GM12878 (cell line): ENCODE measurements around the gene CSMD2. TPM values are rescaled to one million over a fixed set of nuclear protein-coding genes. Genes with fewer than 3 reads are reported as not detected.

ENCODE experiments used
- ATAC-seq: fragments of 200-7000 bp; cut with Tn5 transposase; 3 replicates; pipeline ENCODE4 v1.9.1; 2020; ENCODE audit warnings: mild to moderate bottlenecking, moderate library complexity
- BruUV-seq: library from RNA; stranded (reverse); fragments of 400-500 nt; replicated peaks from 2 replicates; lab custom pipeline; 2021; lab: Mats Ljungman, UMichigan
- CTCF ChIA-PET: fragments of 300-600 bp; sonication (Branson Sonifier 250); formaldehyde crosslinking; extraction: SDS; loops from one replicate; lab custom pipeline; 2021; ENCODE audit warnings: inconsistent platforms; lab: Yijun Ruan, JAX
- POLR2A ChIA-PET: fragments of 350-600 bp; formaldehyde crosslinking; extraction: SDS; loops from one replicate; lab custom pipeline; 2021; ENCODE audit warnings: inconsistent platforms; lab: Charles Lee
- RAD21 ChIA-PET: fragments of 300-600 bp; sonication (Branson Sonifier 250); formaldehyde crosslinking; loops from one replicate; lab custom pipeline; 2023; ENCODE audit warnings: antibody characterized with exemption; ENCODE audit not compliant: unreplicated experiment; lab: Charles Lee
- SMC1A ChIA-PET: fragments of 300-600 bp; sonication (Branson Sonifier 250); formaldehyde crosslinking; loops from one replicate; lab custom pipeline; 2023; ENCODE audit not compliant: unreplicated experiment, uncharacterized antibody; lab: Charles Lee
- DNase-seq: peaks from one replicate; pipeline ENCODE4 v3.0.0-alpha.2; 2011; ENCODE audit warnings: low read depth, low spot score
- FAIRE-seq: peaks from 3 replicates; lab custom pipeline; 2011; peaks lifted over from hg19 to GRCh38; lab: Jason Lieb, UNC
- H2AFZ ChIP-seq: 2 replicates; pipeline ENCODE4 v1.6.0; 2011; ENCODE audit warnings: low read depth, low read length, control low read depth; ENCODE audit not compliant: control insufficient read depth
- H3K27ac ChIP-seq: 2 replicates; pipeline ENCODE4 v1.5.1; 2011; ENCODE audit warnings: control low read depth; ENCODE audit not compliant: control insufficient read depth, insufficient read depth
- H3K27me3 ChIP-seq, 2 experiments: replicated peaks in 1 of 2; 2 replicates each; pipeline versions ENCODE4 v1.6.0 to v1.6.1; 2011; ENCODE audit warnings: low read length in 1 of 2; ENCODE audit not compliant: control insufficient read depth in 2 of 2, insufficient read depth in 2 of 2
- H3K36me3 ChIP-seq, 2 experiments: 2 replicates each; pipeline ENCODE4 v1.5.1; 2011; ENCODE audit warnings: low read length in 1 of 2; ENCODE audit not compliant: control insufficient read depth in 2 of 2, insufficient read depth in 2 of 2
- H3K4me1 ChIP-seq: 2 replicates; pipeline ENCODE4 v1.6.1; 2011; ENCODE audit warnings: mild to moderate bottlenecking, low read length, moderate library complexity, mixed read lengths; ENCODE audit not compliant: control insufficient read depth, insufficient read depth
- H3K4me2 ChIP-seq: 2 replicates; pipeline ENCODE4 v1.6.0; 2011; ENCODE audit warnings: control low read depth; ENCODE audit not compliant: control insufficient read depth, insufficient read depth
- H3K4me3 ChIP-seq: fragments of 200-600 bp; sonication (generic); 2 replicates; pipeline ENCODE4 v1.5.1; 2016
- H3K79me2 ChIP-seq: 2 replicates; pipeline ENCODE4 v1.6.0; 2011; ENCODE audit warnings: low read length; ENCODE audit not compliant: control insufficient read depth, insufficient read depth
- H3K9ac ChIP-seq: 2 replicates; pipeline ENCODE4 v1.8.0; 2011; ENCODE audit warnings: low read length, control low read depth, mixed read lengths; ENCODE audit not compliant: control insufficient read depth, insufficient read depth
- H3K9me3 ChIP-seq: replicated peaks from 3 replicates; pipeline ENCODE4 v1.5.1; 2011; ENCODE audit warnings: mild to moderate bottlenecking, low read length; ENCODE audit not compliant: control insufficient read depth, insufficient read depth
- H4K20me1 ChIP-seq: 2 replicates; pipeline ENCODE4 v1.6.0; 2011; ENCODE audit not compliant: control insufficient read depth, insufficient read depth
- FOXK2 ChIP-seq: fragments of 450-650 bp; IDR thresholded peaks from 2 replicates; pipeline ENCODE4 v1.6.1; 2017; ENCODE audit warnings: mild to moderate bottlenecking, moderate library complexity
- MTA3 ChIP-seq: IDR thresholded peaks from 2 replicates; pipeline ENCODE4 v1.6.1; 2012; ENCODE audit warnings: low read length, inconsistent platforms, borderline replicate concordance
- NFIC ChIP-seq: IDR thresholded peaks from 2 replicates; pipeline ENCODE4 v1.6.1; 2012; ENCODE audit warnings: low read depth, mild to moderate bottlenecking, inconsistent platforms, low read length, moderate library complexity
- PKNOX1 ChIP-seq: fragments of 450-650 bp; IDR thresholded peaks from 2 replicates; pipeline ENCODE4 v1.6.1; 2016; ENCODE audit warnings: mild to moderate bottlenecking
- RAD51 ChIP-seq: fragments of 450-650 bp; IDR thresholded peaks from 2 replicates; pipeline ENCODE4 v1.6.1; 2016; ENCODE audit warnings: moderate library complexity, mild to moderate bottlenecking, inconsistent platforms
- RELB ChIP-seq: fragments of 450-650 bp; IDR thresholded peaks from 2 replicates; pipeline ENCODE4 v1.6.1; 2017; ENCODE audit warnings: low read depth, mild to moderate bottlenecking, moderate library complexity
- SUZ12 ChIP-seq: fragments of 200-600 bp; sonication (generic); IDR thresholded peaks from one replicate; pipeline ENCODE4 v1.6.1; 2018; ENCODE audit warnings: antibody characterized with exemption, mild to moderate bottlenecking; ENCODE audit not compliant: unreplicated experiment
- TCF7 ChIP-seq: IDR thresholded peaks from 2 replicates; pipeline ENCODE4 v1.6.1; 2014; ENCODE audit warnings: antibody characterized with exemption, borderline replicate concordance
- USF1 ChIP-seq: IDR thresholded peaks from 2 replicates; pipeline ENCODE4 v1.6.1; 2011; ENCODE audit warnings: borderline replicate concordance, low read depth, mild to moderate bottlenecking, moderate library complexity, mixed read lengths, low read length; ENCODE audit not compliant: insufficient read depth; ENCODE audit errors: extremely low read length
- USF2 ChIP-seq: IDR thresholded peaks from 2 replicates; pipeline ENCODE4 v1.6.1; 2011; ENCODE audit warnings: low read depth, low read length, improper control_type of control experiment, borderline replicate concordance
- ZNF24 ChIP-seq: fragments of 450-650 bp; IDR thresholded peaks from 2 replicates; pipeline ENCODE4 v1.6.1; 2017; ENCODE audit warnings: antibody characterized with exemption, mild to moderate bottlenecking
- WGBS: methylation state at CpG from one replicate; pipeline ENCODE4 v1.1.6; 2016; ENCODE audit warnings: low lambda C conversion rate; ENCODE audit not compliant: insufficient replicate concordance, insufficient coverage; ENCODE audit errors: missing lambda C conversion rate; 5-methylcytosine and 5-hydroxymethylcytosine counted together
- in situ Hi-C: fragments of 300-500 bp; cut with MboI; formaldehyde crosslinking; loops from 9 replicates; pipeline ENCODE4 v1.14.3; 2018; ENCODE audit warnings: mixed read lengths
- intact Hi-C: fragments of 100-400 bp; cut with micrococcal nuclease; formaldehyde crosslinking; loops from one replicate; pipeline ENCODE4 v1.14.2; 2022; ENCODE audit not compliant: unreplicated experiment
- polyA plus RNA-seq, 11 experiments: library from polyadenylated mRNA; depleted of rRNA in 4 of 11; unstranded in 6 of 11; stranded (reverse) in 5 of 11; fragments of >200 nt; fragmentation: Nextera tagmentation in 4 of 11; fragmentation: Illumina TruSeq in 1 of 11; extraction: Ambion mirVana in 4 of 11; extraction: Trizol in 1 of 11; gene quantifications; 1 replicate in 1 of 11; 2 replicates in 10 of 11; pipeline versions ENCODE4 v1.2.1 to v1.2.3, GENCODE V29; 2011 to 2016; ENCODE audit warnings: inconsistent platforms in 2 of 11, missing spikeins in 2 of 11, low read depth in 1 of 11
- total RNA-seq, 4 experiments: library from RNA; depleted of rRNA in 3 of 4; stranded (reverse); fragments of >200 nt in 3 of 4; fragmentation: Illumina TruSeq in 1 of 4; extraction: Trizol in 1 of 4; gene quantifications; 2 replicates each; pipeline versions ENCODE4 v1.2.1 to v1.2.3, GENCODE V29; 2013 to 2021
- TF ChIP-seq, protein P1 (sequence below): fragments of 450-650 bp; IDR thresholded peaks from 2 replicates; pipeline ENCODE4 v1.6.1; 2016; ENCODE audit warnings: mild to moderate bottlenecking

CSMD2 gene
- total and polyA plus RNA-seq, 10 of the 15 experiments (the other 5 are each of a cell fraction or from before 2014, with no cell fraction given), result under 0.01 TPM; not detected in 9

DNA sequence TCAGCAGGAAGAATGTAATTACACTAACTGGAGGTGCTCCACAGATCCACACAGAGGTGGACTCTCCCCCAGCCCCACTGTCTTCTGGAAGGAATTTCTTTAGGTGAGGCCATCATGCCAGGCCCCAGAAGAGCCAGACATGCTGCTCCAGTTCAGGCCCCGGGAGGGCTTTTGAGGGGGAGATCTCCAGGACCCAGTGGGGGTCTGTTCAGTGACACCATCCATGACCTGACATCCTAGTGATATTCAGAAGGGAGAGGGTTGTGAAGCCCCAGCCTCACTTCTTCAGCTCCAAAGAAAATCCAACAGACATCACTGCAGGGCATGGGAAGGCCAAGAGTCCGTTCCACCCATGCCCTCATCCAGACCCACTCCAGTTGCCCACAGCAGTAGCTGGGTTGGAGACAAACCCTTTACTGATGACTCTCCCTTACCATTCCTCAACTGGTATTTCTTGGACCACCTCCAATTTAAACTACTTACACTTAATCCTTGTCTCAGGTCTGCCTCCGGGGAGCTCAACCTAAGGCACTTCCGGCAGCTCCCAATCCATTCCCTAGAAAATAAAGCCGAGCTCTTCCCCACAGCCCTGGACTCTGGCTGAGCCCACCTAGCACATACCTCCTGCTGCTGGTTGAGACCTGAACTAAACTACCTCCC is 39.2 kb downstream of the CSMD2 start:
- Histone ChIP-seq H3K9me3 (no peaks in the 10 kb centered on the region), H3K36me3 (no peaks in the 10 kb centered on the region), H2AFZ (no peak overlapping the region), H3K4me1 (no peaks in the 10 kb centered on the region), H3K27ac (no peak overlapping the region), H4K20me1 (no peaks in the 10 kb centered on the region), H3K27me3 (no peaks in the 10 kb centered on the region), H3K4me3 (no peak overlapping the region), H3K4me2 (no peak overlapping the region), H3K9ac (no peak overlapping the region), H3K79me2 (no peaks in the 10 kb centered on the region)
- no peak for ATAC-seq
- WGBS, result 4% methylated on average over 5 of the region's 5 CpGs
- BruUV-seq, result no TSS peak
- no peak for TF ChIP-seq FOXK2
- TF ChIP-seq TCF7, result no peak
- no peak for TF ChIP-seq ZNF24
- TF ChIP-seq USF1, result no peak
- TF ChIP-seq RAD51, result no peak
- TF ChIP-seq NFIC, result no peak
- no peak for TF ChIP-seq MTA3
- TF ChIP-seq, protein P1, sequence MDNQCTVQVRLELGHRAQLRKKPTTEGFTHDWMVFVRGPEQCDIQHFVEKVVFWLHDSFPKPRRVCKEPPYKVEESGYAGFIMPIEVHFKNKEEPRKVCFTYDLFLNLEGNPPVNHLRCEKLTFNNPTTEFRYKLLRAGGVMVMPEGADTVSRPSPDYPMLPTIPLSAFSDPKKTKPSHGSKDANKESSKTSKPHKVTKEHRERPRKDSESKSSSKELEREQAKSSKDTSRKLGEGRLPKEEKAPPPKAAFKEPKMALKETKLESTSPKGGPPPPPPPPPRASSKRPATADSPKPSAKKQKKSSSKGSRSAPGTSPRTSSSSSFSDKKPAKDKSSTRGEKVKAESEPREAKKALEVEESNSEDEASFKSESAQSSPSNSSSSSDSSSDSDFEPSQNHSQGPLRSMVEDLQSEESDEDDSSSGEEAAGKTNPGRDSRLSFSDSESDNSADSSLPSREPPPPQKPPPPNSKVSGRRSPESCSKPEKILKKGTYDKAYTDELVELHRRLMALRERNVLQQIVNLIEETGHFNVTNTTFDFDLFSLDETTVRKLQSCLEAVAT, result no peak
- no peak for TF ChIP-seq SUZ12
- no peak for TF ChIP-seq RELB
- no peak for TF ChIP-seq USF2
- TF ChIP-seq PKNOX1, result no peak
- no peak for FAIRE-seq
- ChIA-PET POLR2A (no interaction called here), CTCF (no interaction called here), RAD21 (no interaction called here), SMC1A (no interaction called here)
- in situ Hi-C loops (no loop called here), intact Hi-C loops (no loop called here)
- DNase-seq, result no peak
